ENCODE data around the gene HOXB7. TPM values are rescaled to one million over a fixed set of nuclear protein-coding genes. Genes with fewer than 3 reads are reported as not detected.

Gene HOXB7
- 10 to 100 TPM; 10.9 to 29.1 (median 22.4) TPM for total RNA-seq
- long read RNA-seq, donor 1, transcript HOXB7-201 (2 exons, 1,371 nt): major isoform, 22 of 34 reads
- long read RNA-seq, donor 1, partial matches to known transcripts: 0 of 34 reads
- long read RNA-seq, donor 1, other reads (novel, unspliced or antisense): 12 of 34 reads
- long read RNA-seq, donor 2, transcript HOXB7-201 (2 exons, 1,371 nt): major isoform, 29 of 32 reads
- long read RNA-seq, donor 2, partial matches to known transcripts: 0 of 32 reads
- long read RNA-seq, donor 2, other reads (novel, unspliced or antisense): 3 of 32 reads

DNA sequence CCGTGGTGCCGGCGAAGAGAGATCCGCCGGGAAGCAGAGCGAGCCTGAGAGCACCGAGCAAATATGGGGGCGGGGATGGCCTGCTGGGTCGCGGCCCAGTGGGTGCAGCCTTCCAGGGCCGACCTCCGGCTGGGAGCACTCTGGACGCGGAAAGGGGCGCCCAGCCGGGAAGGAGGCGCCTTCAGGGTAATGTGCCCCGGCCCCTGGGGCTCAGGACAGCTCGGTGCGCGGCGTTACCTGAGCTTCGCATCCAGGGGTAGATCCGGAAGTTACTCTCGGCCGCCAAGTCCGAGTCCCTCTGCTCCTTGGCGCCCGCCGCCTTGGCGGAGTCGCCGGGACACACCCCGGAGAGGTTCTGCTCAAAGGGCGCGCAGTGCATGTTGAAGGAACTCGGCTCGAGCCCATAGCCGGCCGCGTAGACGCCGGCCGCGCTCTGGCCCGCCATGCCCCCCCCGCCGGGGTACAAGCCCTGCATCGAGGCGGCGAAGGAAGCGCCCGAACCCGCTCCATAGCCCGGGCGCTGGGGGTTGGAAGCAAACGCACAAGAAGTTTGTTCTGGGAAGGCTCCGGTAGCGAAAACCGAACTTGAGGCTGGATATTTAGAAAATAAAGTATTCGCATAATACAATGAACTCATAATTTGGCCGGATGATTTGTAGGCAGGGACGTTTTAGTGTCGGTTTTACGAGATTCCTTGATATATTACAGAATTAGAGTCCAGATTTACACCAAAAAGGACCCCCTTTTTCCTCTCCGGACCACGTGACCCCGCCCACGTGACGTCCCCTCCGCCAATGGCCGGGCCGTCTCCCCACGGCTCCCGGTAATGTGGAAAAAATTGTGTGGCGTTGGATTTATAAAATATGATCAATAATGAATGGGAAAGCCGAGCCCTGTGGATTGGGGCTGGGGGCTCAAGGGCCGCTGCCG, at the start of gene HOXB7:
Gene HOXB7, minus strand, starts transcription at position 736 of the 930 bp plus-strand sequence. Its CDS starts 99 bp downstream, at position 637.
- ATAC-seq: peak; percentile 75

GRCh38 chr17:48655913-48656312, 45.1 kb upstream of the HOXB7 start:
- ATAC-seq: no peak
- TF ChIP-seq, protein P1, sequence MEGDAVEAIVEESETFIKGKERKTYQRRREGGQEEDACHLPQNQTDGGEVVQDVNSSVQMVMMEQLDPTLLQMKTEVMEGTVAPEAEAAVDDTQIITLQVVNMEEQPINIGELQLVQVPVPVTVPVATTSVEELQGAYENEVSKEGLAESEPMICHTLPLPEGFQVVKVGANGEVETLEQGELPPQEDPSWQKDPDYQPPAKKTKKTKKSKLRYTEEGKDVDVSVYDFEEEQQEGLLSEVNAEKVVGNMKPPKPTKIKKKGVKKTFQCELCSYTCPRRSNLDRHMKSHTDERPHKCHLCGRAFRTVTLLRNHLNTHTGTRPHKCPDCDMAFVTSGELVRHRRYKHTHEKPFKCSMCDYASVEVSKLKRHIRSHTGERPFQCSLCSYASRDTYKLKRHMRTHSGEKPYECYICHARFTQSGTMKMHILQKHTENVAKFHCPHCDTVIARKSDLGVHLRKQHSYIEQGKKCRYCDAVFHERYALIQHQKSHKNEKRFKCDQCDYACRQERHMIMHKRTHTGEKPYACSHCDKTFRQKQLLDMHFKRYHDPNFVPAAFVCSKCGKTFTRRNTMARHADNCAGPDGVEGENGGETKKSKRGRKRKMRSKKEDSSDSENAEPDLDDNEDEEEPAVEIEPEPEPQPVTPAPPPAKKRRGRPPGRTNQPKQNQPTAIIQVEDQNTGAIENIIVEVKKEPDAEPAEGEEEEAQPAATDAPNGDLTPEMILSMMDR (IDR thresholded peaks at IDR 0.05): no peak
- intact Hi-C loops (cut with DNase I, micrococcal nuclease): no loop called here
- Histone ChIP-seq H3K4me1 (ENCODE audit: low read depth) (no peaks in the 10 kb centered on the region), H3K4me3 (no peak overlapping the region), H3K36me3 (ENCODE audit: low read depth) (no peaks in the 10 kb centered on the region), H3K9me3 (no peaks in the 10 kb centered on the region)
- no peak for DNase-seq

More for the DNA sequence above, at the start of gene HOXB7:
- DNase-seq: peak; percentile 86 to 90 (median 89)
- no peaks in the 10 kb centered on the region for H3K36me3 ChIP-seq (ENCODE audit: low read depth)
- H3K4me1 ChIP-seq (ENCODE audit: low read depth): peaks cover 26% of the 10 kb centered on the region
- TF ChIP-seq, protein P1 (IDR thresholded peaks at IDR 0.05): no peak
- intact Hi-C loops (cut with DNase I, micrococcal nuclease): no loop called here
- H3K4me3 ChIP-seq: peak within 1 kb of the TSS; percentile 38
- H3K9me3 ChIP-seq: no peaks in the 10 kb centered on the region

- Histone ChIP-seq H3K4me3 (no peak overlapping the region), H3K36me3 (ENCODE audit: low read depth) (no peaks in the 10 kb centered on the region), H3K9me3 (no peaks in the 10 kb centered on the region), H3K4me1 (ENCODE audit: low read depth) (no peaks in the 10 kb centered on the region)
- intact Hi-C loops (cut with DNase I, micrococcal nuclease): no loop called here
- TF ChIP-seq, protein P1 (IDR thresholded peaks at IDR 0.05): no peak
- ATAC-seq (no peak), DNase-seq (no peak)
Observed at GRCh38 chr17:48649741-48650140, 38.9 kb upstream of the HOXB7 start.

DNA sequence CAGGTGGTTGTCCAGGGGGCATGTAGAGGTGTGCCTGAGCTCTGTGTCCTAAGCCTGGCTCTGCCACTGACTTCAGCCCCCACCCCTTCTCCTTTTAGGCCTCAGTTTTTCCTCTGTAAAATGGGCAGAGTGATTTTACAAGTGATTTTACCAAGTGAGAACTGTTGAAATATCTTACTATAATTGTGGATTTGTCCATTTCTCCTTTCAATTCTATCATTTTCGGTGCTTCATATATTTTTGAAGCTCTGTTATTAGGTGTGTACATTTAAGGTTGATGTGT, 37.1 kb upstream of the HOXB7 start:
- intact Hi-C loops (cut with DNase I, micrococcal nuclease): no loop called here
- Histone ChIP-seq H3K4me3 (no peak overlapping the region), H3K9me3 (no peaks in the 10 kb centered on the region), H3K4me1 (ENCODE audit: low read depth) (no peaks in the 10 kb centered on the region), H3K36me3 (ENCODE audit: low read depth) (no peaks in the 10 kb centered on the region)
- TF ChIP-seq, protein P1 (IDR thresholded peaks at IDR 0.05): no peak
- DNase-seq: no peak
- ATAC-seq: peak; percentile 0

GRCh38 chr17:48647103-48647962, 36.5 kb upstream of the HOXB7 start:
- Histone ChIP-seq H3K9me3 (no peaks in the 10 kb centered on the region), H3K36me3 (ENCODE audit: low read depth) (no peaks in the 10 kb centered on the region), H3K4me1 (ENCODE audit: low read depth) (no peaks in the 10 kb centered on the region), H3K4me3 (peak overlapping the region; percentile 45)
- intact Hi-C loops (cut with DNase I, micrococcal nuclease): no loop called here
- DNase-seq (peak; percentile 60 to 72 (median 71)), ATAC-seq (peak; percentile 67)
- TF ChIP-seq, protein P1 (IDR thresholded peaks at IDR 0.05): no peak
